HepG2 (cell line): ENCODE results near the gene SNAI3. TPM values are rescaled to one million over a fixed set of nuclear protein-coding genes. Genes with fewer than 3 reads are reported as not detected.

Source experiments
- CEBPG ChIP-seq: IDR thresholded peaks from 2 replicates; pipeline ENCODE4 v1.6.1; 2016
- FOSL1 ChIP-seq: sonication (generic); formaldehyde crosslinking; IDR thresholded peaks from 2 replicates; pipeline ENCODE4 v1.9.0; 2021; ENCODE audit warnings: missing genetic modification reagents, borderline replicate concordance
- GLI4 ChIP-seq: sonication (generic); formaldehyde crosslinking; IDR thresholded peaks from 2 replicates; pipeline ENCODE4 v1.5.1; 2020; ENCODE audit warnings: missing genetic modification reagents, mild to moderate bottlenecking, moderate library complexity, borderline replicate concordance
- JARID2 ChIP-seq: sonication (generic); formaldehyde crosslinking; IDR thresholded peaks from 2 replicates; pipeline ENCODE4 v1.8.1; 2023; ENCODE audit warnings: missing genetic modification reagents, inconsistent platforms; ENCODE audit not compliant: insufficient replicate concordance
- KDM6A ChIP-seq: IDR thresholded peaks from 2 replicates; pipeline ENCODE4 v1.6.1; 2016; ENCODE audit warnings: low read depth
- MIXL1 ChIP-seq: IDR thresholded peaks from 2 replicates; pipeline ENCODE4 v1.6.1; 2016
- MLLT10 ChIP-seq: sonication (generic); formaldehyde crosslinking; IDR thresholded peaks from 2 replicates; pipeline ENCODE4 v1.4.0; 2020; ENCODE audit warnings: missing genetic modification reagents
- NCOA5 ChIP-seq: sonication (generic); formaldehyde crosslinking; IDR thresholded peaks from 2 replicates; pipeline ENCODE4 v1.4.0; 2020; ENCODE audit warnings: missing genetic modification reagents
- POGZ ChIP-seq: sonication (generic); formaldehyde crosslinking; IDR thresholded peaks from 2 replicates; pipeline ENCODE4 v1.4.0; 2020; ENCODE audit warnings: mild to moderate bottlenecking, missing genetic modification reagents
- SOX13 ChIP-seq, 3 experiments: fragments of 450-650 bp in 1 of 3; sonication (generic) in 1 of 3; formaldehyde crosslinking in 1 of 3; IDR thresholded peaks in 2 of 3; conservative IDR thresholded peaks in 1 of 3; 2 replicates each; pipeline versions ENCODE4 v1.5.0 to v1.6.1; 2016 to 2020; ENCODE audit warnings: antibody characterized with exemption in 1 of 3, mild to moderate bottlenecking in 1 of 3, missing compliant biosample characterization in 1 of 3, missing genetic modification reagents in 1 of 3, moderate library complexity in 1 of 3
- SRSF4 ChIP-seq: fragments of 200-400 bp; formaldehyde crosslinking; IDR thresholded peaks from one replicate; pipeline ENCODE4 v1.6.1; 2018; ENCODE audit warnings: mild to moderate bottlenecking, low read depth, low read length, moderate library complexity; ENCODE audit not compliant: poor library complexity, severe bottlenecking
- STAG1 ChIP-seq: sonication (generic); formaldehyde crosslinking; IDR thresholded peaks from 2 replicates; pipeline ENCODE4 v1.4.0; 2020; ENCODE audit warnings: missing genetic modification reagents
- ZNF367 ChIP-seq: sonication (generic); formaldehyde crosslinking; IDR thresholded peaks from 2 replicates; pipeline ENCODE4 v1.4.0; 2020; ENCODE audit warnings: missing genetic modification reagents, borderline replicate concordance
- ZNF589 ChIP-seq: sonication (generic); formaldehyde crosslinking; conservative IDR thresholded peaks from 2 replicates; pipeline ENCODE4 v1.8.0; 2022; ENCODE audit warnings: mild to moderate bottlenecking, moderate library complexity, missing genetic modification reagents
- ZNF709 ChIP-seq: sonication (generic); formaldehyde crosslinking; IDR thresholded peaks from 2 replicates; pipeline ENCODE4 v1.5.0; 2020; ENCODE audit warnings: mild to moderate bottlenecking, missing genetic modification reagents
- ZNF790 ChIP-seq: sonication (generic); formaldehyde crosslinking; IDR thresholded peaks from 2 replicates; pipeline ENCODE4 v1.8.0; 2022; ENCODE audit warnings: missing genetic modification reagents, mild to moderate bottlenecking, borderline replicate concordance
- polyA plus RNA-seq, 8 experiments: library from polyadenylated mRNA; depleted of rRNA in 3 of 8; stranded (reverse) in 7 of 8; unstranded in 1 of 8; fragments of >200 nt; fragmentation: Illumina TruSeq in 4 of 8; extraction: Trizol in 4 of 8; gene quantifications; 2 replicates each; pipeline versions ENCODE4 v1.2.1 to v1.2.3, GENCODE V29; 2011 to 2016; ENCODE audit warnings: low read depth in 4 of 8, missing spikeins in 1 of 8, mixed read lengths in 1 of 8; ENCODE audit not compliant: insufficient read depth in 1 of 8
- total RNA-seq, 5 experiments: library from RNA; depleted of rRNA; stranded (reverse); fragments of >200 nt; fragmentation: Illumina TruSeq; extraction: Trizol; gene quantifications; 2 replicates each; pipeline ENCODE4 v1.2.3, GENCODE V29; 2016; ENCODE audit warnings: low read depth in 1 of 5
- TF ChIP-seq, protein P1 (sequence below): sonication (generic); formaldehyde crosslinking; IDR thresholded peaks from 2 replicates; pipeline ENCODE4 v1.4.0; 2020; ENCODE audit warnings: missing genetic modification reagents
- TF ChIP-seq, protein P2 (sequence below): sonication (generic); formaldehyde crosslinking; IDR thresholded peaks from 2 replicates; pipeline ENCODE4 v1.9.0; 2021; ENCODE audit warnings: missing genetic modification reagents, borderline replicate concordance
- TF ChIP-seq, protein P3 (sequence below): sonication (generic); formaldehyde crosslinking; IDR thresholded peaks from 2 replicates; pipeline ENCODE4 v1.4.0; 2020; ENCODE audit warnings: mild to moderate bottlenecking, missing genetic modification reagents

SNAI3 gene
- total and polyA plus RNA-seq, 2 of the 13 experiments (the other 11 are each of a cell fraction or from before 2014, with no cell fraction given): 0.09 to 0.18 TPM

DNA sequence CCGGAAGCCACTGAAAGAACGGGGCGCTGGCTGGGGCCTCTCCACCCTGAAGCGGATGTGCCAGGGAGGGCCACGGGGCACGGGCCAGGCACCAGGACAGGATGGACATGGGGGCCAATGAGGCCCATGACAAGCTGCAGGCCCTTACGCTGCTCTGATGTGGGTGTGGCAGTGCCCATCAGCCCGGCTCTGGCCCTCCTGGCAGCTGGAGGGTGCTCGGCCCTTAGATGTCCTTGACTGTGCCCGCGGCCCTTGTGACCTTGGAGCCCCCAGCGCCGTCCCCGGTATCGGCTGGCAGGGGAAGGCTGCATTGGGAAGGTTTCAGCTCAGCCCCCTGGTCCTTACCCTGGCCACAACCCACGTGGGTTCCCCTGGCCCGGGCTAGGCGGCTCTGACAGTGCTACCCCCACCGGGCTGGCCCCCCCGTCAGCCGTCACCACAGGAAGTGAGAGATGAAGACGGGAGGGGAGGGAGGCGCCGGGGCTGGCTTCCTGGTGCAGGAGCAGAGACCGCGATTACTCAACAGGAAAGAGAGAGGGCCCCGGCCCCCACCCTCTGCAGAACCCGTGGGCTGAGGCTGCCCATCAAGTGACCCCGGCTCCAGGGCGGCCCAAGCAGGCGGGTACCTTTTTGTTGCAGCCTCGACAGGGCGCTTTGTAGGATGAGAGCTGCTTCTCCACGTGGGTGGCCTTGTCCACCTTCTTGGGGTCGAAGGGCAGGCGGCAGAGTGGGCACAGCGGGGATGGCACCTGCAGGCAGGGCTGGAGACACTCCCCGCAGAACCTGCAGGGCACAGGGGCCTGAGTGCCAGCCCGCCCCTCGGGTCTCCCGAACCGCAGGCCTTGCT is 14.6 kb upstream of the SNAI3 start (continued):
- TF ChIP-seq, protein P1, sequence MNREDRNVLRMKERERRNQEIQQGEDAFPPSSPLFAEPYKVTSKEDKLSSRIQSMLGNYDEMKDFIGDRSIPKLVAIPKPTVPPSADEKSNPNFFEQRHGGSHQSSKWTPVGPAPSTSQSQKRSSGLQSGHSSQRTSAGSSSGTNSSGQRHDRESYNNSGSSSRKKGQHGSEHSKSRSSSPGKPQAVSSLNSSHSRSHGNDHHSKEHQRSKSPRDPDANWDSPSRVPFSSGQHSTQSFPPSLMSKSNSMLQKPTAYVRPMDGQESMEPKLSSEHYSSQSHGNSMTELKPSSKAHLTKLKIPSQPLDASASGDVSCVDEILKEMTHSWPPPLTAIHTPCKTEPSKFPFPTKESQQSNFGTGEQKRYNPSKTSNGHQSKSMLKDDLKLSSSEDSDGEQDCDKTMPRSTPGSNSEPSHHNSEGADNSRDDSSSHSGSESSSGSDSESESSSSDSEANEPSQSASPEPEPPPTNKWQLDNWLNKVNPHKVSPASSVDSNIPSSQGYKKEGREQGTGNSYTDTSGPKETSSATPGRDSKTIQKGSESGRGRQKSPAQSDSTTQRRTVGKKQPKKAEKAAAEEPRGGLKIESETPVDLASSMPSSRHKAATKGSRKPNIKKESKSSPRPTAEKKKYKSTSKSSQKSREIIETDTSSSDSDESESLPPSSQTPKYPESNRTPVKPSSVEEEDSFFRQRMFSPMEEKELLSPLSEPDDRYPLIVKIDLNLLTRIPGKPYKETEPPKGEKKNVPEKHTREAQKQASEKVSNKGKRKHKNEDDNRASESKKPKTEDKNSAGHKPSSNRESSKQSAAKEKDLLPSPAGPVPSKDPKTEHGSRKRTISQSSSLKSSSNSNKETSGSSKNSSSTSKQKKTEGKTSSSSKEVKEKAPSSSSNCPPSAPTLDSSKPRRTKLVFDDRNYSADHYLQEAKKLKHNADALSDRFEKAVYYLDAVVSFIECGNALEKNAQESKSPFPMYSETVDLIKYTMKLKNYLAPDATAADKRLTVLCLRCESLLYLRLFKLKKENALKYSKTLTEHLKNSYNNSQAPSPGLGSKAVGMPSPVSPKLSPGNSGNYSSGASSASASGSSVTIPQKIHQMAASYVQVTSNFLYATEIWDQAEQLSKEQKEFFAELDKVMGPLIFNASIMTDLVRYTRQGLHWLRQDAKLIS (CRISPR knock-in tag): no peak
- no peak for TF ChIP-seq SRSF4
- TF ChIP-seq ZNF709 (CRISPR knock-in tag): 0 out of 2 replicates have a peak, but pooled peaks have one; percentile 49
- TF ChIP-seq, protein P2, sequence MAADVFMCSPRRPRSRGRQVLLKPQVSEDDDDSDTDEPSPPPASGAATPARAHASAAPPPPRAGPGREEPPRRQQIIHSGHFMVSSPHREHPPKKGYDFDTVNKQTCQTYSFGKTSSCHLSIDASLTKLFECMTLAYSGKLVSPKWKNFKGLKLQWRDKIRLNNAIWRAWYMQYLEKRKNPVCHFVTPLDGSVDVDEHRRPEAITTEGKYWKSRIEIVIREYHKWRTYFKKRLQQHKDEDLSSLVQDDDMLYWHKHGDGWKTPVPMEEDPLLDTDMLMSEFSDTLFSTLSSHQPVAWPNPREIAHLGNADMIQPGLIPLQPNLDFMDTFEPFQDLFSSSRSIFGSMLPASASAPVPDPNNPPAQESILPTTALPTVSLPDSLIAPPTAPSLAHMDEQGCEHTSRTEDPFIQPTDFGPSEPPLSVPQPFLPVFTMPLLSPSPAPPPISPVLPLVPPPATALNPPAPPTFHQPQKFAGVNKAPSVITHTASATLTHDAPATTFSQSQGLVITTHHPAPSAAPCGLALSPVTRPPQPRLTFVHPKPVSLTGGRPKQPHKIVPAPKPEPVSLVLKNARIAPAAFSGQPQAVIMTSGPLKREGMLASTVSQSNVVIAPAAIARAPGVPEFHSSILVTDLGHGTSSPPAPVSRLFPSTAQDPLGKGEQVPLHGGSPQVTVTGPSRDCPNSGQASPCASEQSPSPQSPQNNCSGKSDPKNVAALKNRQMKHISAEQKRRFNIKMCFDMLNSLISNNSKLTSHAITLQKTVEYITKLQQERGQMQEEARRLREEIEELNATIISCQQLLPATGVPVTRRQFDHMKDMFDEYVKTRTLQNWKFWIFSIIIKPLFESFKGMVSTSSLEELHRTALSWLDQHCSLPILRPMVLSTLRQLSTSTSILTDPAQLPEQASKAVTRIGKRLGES (CRISPR knock-in tag): no peak
- TF ChIP-seq POGZ (CRISPR knock-in tag): peak; percentile 19; the same call in 1 of the 2 replicates
- no peak for TF ChIP-seq NCOA5 (CRISPR knock-in tag)
- 0 out of 2 replicates have a peak, but pooled peaks have one; percentile 71 for TF ChIP-seq GLI4
- TF ChIP-seq ZNF367 (CRISPR knock-in tag): no peak
- TF ChIP-seq JARID2: peak; percentile 23
- no peak for TF ChIP-seq SOX13 (IDR thresholded peaks at IDR 0.05)
- peak in 1 of 2 experiments; percentile 41; a peak in 1 of 4 replicates for TF ChIP-seq SOX13 (CRISPR knock-in tag; conservative IDR thresholded peaks at IDR 0.05 in 1 of 2, IDR thresholded peaks at IDR 0.05 in 1 of 2)
- TF ChIP-seq MIXL1: peak; percentile 61; the same call in 1 of the 2 replicates
- TF ChIP-seq STAG1 (CRISPR knock-in tag): 0 out of 2 replicates have a peak, but pooled peaks have one; percentile 7
- TF ChIP-seq FOSL1: no peak
- TF ChIP-seq CEBPG: peak; percentile 95
- TF ChIP-seq KDM6A (CRISPR knock-in tag): no peak; the same call in 1 of the 2 replicates
- TF ChIP-seq, protein P3, sequence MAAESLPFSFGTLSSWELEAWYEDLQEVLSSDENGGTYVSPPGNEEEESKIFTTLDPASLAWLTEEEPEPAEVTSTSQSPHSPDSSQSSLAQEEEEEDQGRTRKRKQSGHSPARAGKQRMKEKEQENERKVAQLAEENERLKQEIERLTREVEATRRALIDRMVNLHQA: no peak
- no peak for TF ChIP-seq MLLT10
- TF ChIP-seq ZNF790 (CRISPR knock-in tag): peak; percentile 72
- 0 out of 2 replicates have a peak, but pooled peaks have one; percentile 47 for TF ChIP-seq ZNF589 (CRISPR knock-in tag)
